H1 (cell line): ENCODE results near the gene PPM1D. TPM values are rescaled to one million over a fixed set of nuclear protein-coding genes. Genes with fewer than 3 reads are reported as not detected.

ENCODE experiments used
- CBX8 ChIP-seq: fragments of 300-800, 300-1000 bp; sonication (generic); IDR thresholded peaks from 2 replicates; pipeline ENCODE4 v1.7.1; 2016; ENCODE audit warnings: low read depth, low read length, borderline replicate concordance
- CTBP2 ChIP-seq: IDR thresholded peaks from 2 replicates; pipeline ENCODE4 v1.7.0; 2011; ENCODE audit warnings: borderline replicate concordance, mild to moderate bottlenecking, moderate library complexity, mixed read lengths, low read length; ENCODE audit not compliant: insufficient read depth, insufficient read length
- CTCF ChIP-seq, 3 experiments: IDR thresholded peaks; 1 replicate in 2 of 3; 2 replicates in 1 of 3; pipeline versions ENCODE4 v1.5.1 to v1.6.1; 2011; ENCODE audit warnings: low read length in 3 of 3, mild to moderate bottlenecking in 3 of 3, inconsistent platforms in 2 of 3, low read depth in 1 of 3, moderate library complexity in 1 of 3; ENCODE audit not compliant: insufficient read depth in 1 of 3; ENCODE audit errors: control extremely low read depth in 1 of 3
- HDAC6 ChIP-seq: IDR thresholded peaks from one replicate; pipeline ENCODE4 v1.7.1; 2012; ENCODE audit warnings: low read depth, mild to moderate bottlenecking, inconsistent platforms, low read length, moderate library complexity
- PHF8 ChIP-seq: fragments of 200-600 bp; sonication (generic); conservative IDR thresholded peaks from 2 replicates; pipeline ENCODE4 v1.7.1; 2012; ENCODE audit warnings: low read depth, mild to moderate bottlenecking, inconsistent platforms, low read length, moderate library complexity
- TAF1 ChIP-seq: IDR thresholded peaks from 2 replicates; pipeline ENCODE4 v1.6.1; 2011; ENCODE audit warnings: mild to moderate bottlenecking, low read depth, low read length
- TCF12 ChIP-seq: IDR thresholded peaks from 2 replicates; pipeline ENCODE4 v1.6.1; 2011; ENCODE audit warnings: low read depth, mild to moderate bottlenecking, low read length
- polyA plus RNA-seq, 7 experiments: library from polyadenylated mRNA; depleted of rRNA in 3 of 7; stranded (reverse) in 5 of 7; unstranded in 2 of 7; fragments of >200 nt in 5 of 7; fragments of 200-250 nt in 2 of 7; gene quantifications; 1 replicate in 5 of 7; 2 replicates in 1 of 7; 4 replicates in 1 of 7; pipeline versions ENCODE4 v1.2.1 to v1.2.3, GENCODE V29; 2011 to 2013; ENCODE audit warnings: missing spikeins in 2 of 7, mixed read lengths in 2 of 7
- total RNA-seq: library from RNA; stranded (reverse); fragmentation: NEBNext Ultra II Directional; extraction: Animal tissue kit (Norgen Biotek cat#: 25700); gene quantifications from 2 replicates; pipeline ENCODE4 v1.2.1, GENCODE V29; 2021

Gene PPM1D
- total and polyA plus RNA-seq, 2 of the 8 experiments (the other 6 are each of a cell fraction or from before 2014, with no cell fraction given) = 5.0 to 16.7 TPM

GRCh38 chr17:60645918-60646523, 46.0 kb downstream of the PPM1D start (continued):
- TF ChIP-seq CTCF (IDR thresholded peaks at IDR 0.05; ENCODE audit: control extremely low read depth in 1 of 3, insufficient read depth in 1 of 3, low read depth in 1 of 3, low read length in 3 of 3) (no peak), HDAC6 (no peak), PHF8 (no peak), TAF1 (no peak), TCF12 (no peak), CBX8 (no peak), CTBP2 (no peak)
